HG03095 (cell line): Measurements from ENCODE around the gene PRSS8.

Source experiments
- ATAC-seq: cut with Tn5 transposase; IDR thresholded peaks from one replicate; pipeline ENCODE4 v1.9.1; 2021; ENCODE audit warnings: moderate library complexity; ENCODE audit not compliant: unreplicated experiment

PRSS8 gene

DNA sequence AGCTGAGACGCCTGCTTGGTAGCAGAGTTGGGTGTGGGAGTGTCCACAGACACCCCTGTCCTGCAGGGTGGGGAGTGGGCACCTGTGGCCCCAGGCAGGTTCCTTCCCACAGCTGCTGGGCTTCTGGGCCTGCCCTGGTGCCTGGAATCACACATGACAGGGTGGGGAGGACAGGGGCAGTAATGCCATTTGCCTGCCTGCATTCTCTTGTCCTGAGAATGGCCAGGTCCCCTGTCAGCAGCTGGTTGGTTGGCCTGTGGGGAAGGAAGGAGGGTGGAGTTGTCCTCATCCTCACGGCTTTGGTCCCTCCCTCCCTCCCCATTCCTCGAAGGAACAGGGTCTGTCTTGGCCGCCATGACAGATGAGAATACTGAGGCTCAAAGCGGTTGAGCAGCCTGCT is 52.0 kb downstream of the PRSS8 start:
- no peak for ATAC-seq

DNA sequence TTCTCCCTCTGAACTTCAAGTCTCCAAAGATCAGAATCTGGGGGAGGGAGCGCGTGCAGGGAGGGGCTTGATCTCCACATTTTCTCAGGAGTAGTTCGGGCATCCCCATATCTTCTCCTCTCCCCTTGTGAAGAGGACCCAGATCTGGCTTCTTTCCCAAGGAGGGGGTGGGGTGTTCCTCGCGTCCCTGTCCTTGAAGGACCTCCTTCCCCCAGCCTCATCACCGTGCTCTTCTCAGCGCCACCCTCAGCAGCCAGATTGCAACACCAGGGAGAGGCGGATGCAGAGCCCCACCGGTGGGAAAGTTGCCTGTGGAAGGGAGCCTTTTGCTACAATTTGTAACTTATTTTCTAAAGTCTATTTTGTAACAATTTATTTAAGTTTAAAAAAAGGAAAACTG is 52.4 kb downstream of the PRSS8 start:
- ATAC-seq, result no peak

DNA sequence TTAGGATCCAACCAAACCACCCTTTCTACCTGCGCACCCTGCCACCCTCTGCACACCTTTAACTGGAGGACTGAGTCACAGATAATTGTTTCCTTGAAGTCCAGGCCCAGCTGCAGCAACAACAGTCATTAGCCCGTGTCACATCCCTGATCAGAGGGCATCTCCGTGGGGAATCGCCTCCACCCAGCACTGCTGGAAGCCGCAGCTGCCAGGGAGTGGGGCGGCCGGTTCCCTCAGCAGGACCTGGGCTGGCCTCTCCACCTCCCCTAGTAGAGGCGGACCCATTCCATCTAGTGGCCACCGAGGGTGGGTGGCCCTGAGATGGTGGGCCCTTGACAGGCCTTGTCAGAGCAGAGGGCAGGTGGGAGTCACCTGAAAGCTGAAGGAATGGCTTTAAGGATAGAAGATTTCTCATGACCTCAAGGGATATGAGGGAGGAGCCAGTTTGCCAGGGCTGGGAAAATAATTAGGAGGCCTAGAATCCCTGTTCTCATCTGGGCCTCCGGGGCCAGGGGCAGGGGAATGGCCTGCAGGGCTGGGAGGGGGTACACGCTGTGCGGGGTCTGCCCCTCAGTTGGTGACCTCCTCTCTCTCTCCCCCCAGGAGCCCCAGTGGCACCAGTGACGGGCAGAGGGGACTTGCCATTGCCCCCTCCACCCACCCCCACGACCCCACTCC is 53.0 kb downstream of the PRSS8 start:
- no peak for ATAC-seq
